ENCODE results near the gene CRISPLD2.
"Not testable (repeated sequence)": the region's sequence is repeated elsewhere in the genome, so short reads cannot be mapped to it uniquely, and the experiment has no call there.

The CRISPLD2 gene

DNA sequence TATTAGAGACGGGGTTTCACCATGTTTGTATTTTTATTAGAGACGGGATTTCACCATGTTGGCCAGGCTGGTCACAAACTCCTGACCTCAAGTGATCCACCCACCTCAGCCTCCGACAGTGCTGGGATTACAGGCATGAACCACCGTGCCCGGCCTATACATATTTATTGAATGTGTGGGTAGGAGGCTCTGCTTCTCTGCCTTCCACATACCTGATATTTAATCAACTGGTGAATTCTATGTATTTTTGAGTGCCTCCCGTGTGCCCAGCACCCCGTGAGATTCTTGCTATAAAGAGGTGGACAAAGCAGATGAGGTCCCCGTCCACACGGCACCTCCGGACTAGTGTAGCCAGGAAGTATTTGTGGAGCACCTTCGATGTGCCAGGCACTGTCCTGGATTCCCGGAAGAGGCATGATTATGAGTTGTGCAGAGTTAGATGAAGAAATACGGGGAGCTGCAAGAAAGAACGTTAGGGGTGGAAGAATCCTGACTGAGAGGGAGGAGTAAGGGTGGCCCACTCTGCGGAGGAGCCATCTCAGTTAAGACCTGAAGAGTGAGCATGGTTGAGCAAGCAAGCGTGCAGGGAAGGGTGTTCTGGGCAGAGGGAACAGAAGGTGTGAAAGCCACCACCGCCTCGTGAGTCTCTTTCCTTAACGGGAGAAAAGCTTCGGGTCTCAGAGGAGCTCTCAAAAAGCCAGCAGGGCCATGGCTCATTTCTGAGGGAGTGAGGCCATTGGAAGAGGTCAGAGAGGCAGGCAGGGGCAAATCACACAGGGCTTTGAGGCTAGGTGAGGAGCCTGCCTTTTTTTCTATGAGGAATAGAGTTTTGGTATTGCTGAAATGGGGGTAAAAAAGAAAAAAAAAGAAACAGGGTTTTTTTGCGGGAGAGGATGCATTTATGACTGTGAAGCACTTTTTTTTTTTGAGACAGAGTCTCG, 21.2 kb downstream of the CRISPLD2 start:
- DNase-seq (ENCODE audit: low read depth) = no peak

DNA sequence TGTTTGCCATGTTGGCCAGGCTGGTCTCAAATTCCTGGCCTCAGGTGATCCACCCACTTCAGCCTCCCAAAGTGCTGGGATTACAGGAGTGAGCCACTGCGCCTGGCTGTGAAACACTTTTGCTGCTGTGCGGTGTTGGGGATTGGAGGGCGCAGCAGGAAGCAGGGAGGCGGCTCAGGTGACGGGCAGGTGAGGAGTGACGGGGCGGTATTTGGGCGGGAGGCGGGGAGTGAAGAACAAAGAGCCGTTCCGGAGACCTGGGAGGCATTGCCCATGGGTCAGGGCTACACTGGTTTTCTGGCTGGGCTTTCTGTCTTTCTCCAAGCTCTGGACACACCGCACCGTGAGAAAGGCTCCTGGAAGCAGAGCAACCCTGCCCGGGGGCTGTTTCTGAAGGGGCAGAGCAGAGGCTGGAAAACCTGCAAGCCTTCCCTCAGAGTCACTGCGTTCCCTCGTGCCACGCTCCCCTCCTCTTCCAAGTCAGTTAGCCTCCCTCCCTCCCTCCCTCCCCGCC, 22.1 kb downstream of the CRISPLD2 start:
- DNase-seq (ENCODE audit: low read depth) = no peak

DNA sequence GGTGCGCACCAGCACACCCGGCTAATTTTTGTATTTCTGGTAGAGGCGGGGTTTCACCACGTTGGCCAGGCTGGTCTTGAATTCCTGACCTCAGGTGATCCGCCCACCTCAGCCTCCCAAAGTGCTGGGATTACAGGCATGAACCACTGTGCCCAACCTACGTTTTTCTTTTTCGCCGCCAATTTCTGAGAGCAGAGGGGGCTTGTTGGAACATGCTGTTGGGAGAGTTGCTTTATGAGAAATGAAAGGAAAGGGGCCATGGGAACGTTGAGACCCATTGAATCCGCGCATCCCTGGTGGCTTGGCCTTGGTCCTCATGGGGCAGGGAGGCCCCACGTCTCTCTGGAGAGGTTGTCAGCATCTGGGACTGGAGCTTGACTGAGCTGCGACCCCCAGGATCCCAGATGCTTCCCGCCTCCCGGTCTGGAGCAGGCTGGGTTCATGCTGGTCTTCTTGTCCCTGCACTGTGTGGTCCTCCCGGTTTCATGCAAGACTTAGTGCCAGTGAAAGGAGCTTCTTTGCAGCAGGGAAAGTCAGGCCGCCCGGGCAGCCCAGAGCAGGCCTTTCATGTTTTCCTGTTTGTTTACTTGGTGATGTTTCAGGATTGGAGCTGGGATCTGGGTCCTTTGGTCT, 22.8 kb downstream of the CRISPLD2 start:
- DNase-seq (ENCODE audit: low read depth) = no peak

DNA sequence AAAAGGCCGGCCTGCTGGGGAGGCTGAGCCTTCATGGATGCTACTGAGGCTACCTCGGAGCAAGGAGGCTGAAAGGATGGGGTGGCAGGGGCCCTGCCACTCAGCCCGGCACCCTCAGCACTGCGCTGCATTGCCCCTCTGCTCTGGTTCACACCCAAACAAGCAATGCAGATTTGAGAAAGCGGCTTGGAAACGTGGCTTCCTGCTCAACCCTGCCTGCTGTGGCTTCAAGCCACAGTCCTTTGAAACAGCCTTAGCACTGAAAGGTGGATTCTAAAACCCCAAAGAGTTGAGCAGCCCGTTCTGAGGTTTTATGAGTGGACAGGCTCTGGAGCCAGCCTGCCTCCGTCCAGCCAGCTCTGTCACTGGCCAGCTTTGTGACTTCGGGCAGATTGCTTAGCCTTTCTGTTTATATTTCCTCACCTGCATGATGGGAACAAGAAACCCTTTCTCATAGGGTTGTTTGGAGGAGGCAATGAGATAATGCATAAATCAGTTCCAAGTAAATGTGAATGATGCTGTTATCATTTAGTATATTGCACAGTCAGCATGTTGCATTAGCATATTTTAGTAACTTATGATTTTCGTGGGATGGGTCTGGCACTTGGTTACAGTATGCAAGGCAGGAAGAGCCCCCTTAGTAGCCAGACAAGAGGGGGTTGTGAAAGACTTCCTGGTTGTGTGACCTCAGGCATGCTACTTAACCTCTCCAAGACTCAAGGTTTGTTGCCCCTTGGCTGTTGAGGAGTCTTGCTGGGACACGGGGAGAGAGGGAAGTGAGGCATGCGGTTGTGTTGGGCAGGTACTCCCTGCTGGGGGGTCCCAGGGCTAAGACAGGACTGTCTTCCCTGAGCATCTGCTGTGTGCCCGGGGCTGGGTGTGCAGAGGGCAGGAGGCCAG, 23.6 kb downstream of the CRISPLD2 start:
- DNase-seq (ENCODE audit: low read depth) = no peak

GRCh38 chr16:84844049-84844350, 24.2 kb downstream of the CRISPLD2 start:
- DNase-seq (ENCODE audit: low read depth) = no peak

DNA sequence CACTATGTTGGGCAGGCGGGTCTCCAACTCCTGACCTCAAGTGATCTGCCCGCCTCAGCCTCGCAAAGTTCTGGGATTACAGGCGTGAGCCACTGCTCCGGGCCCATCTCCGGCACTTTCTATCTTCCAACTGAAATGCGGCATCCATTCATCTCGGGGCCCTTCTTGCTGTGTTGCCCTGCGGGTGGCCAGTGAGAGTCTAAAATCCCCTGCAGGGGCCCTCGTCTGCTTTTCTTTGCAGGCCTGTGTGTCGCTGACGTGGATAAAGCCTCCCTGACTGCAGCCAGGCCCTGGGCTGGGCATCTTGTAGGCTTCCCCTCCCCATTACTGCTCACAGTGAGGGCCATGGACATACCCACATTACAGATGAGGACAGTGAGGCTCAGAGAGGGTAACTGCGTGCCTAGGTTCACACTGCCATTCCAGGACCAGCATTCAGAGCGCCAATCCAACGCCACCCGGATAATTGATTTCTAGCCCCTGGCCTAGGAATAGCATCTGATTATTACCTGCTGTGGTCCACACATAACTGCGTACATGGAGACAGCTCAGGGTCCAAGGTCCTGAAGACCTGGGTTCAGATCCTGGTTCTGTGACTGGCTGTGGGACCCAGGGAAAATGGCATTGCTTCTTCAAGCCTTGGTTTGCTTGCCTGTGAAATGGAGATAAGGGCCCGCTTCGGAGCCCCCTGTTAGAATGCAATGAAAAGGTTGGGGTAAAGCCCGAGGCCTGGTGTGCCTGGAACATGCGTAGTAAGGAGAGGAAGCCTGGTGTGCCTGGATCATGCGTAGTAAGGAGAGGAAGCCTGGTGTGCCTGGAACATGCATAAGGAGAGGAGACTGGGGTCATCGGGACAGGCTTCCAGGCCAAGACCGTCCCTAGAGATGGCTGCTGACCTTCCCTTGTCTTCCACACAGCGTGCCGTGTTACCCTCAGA, 25.0 kb downstream of the CRISPLD2 start:
- no peak for DNase-seq (ENCODE audit: low read depth)

GRCh38 chr16:84845496-84846002, 25.8 kb downstream of the CRISPLD2 start:
- DNase-seq (ENCODE audit: low read depth) = no peak

GRCh38 chr16:84847564-84848355, 28.0 kb downstream of the CRISPLD2 start:
- DNase-seq (ENCODE audit: low read depth) = no peak

- DNase-seq (ENCODE audit: low read depth) = no peak
Measured at GRCh38 chr16:84848986-84849634, 29.3 kb downstream of the CRISPLD2 start.

GRCh38 chr16:84849751-84850150, 30.0 kb downstream of the CRISPLD2 start:
- DNase-seq (ENCODE audit: low read depth) = no peak

DNA sequence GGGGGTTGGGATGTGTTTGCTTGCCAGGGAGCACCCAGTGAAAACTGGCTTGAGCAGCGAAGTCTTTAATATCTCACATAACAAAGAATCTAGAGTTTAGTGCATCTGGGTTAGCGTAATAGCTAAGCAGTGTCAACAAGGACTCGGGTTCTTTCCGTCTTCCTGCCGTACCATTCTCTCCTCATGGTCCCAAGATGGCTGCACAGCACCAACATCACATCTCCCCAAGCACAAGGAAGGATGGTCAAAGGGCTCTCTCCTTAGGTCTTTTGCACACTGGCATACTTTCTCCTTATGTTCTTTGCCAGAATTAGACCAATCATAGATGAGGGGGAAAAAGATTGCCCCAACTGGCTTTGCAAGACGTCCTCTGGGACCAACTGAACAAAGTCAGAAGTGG, 30.9 kb downstream of the CRISPLD2 start:
- DNase-seq (ENCODE audit: low read depth) = no peak

GRCh38 chr16:84851192-84852127, 31.7 kb downstream of the CRISPLD2 start:
- DNase-seq (ENCODE audit: low read depth) = peak; percentile 100

DNA sequence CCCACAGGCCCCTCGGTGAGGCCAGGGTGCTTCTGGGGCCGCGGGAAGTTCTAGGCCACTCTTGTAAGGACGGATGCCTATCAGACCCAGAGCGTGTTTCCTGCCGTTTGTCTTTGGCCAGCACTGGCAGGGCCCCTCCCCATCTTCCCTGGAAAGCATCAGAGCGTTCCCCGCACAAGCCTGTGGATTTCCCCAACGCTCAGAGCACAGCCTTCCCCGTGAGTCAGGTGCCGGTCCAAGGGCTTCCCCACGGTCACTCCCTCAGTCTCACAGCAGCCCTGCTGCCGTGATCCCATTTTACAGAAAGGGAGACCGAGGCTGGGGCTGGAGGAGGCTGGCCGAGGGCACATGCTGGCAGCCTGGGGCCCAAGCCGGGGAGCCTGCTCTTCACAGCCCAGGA, 33.7 kb downstream of the CRISPLD2 start:
- no peak for DNase-seq (ENCODE audit: low read depth)

DNA sequence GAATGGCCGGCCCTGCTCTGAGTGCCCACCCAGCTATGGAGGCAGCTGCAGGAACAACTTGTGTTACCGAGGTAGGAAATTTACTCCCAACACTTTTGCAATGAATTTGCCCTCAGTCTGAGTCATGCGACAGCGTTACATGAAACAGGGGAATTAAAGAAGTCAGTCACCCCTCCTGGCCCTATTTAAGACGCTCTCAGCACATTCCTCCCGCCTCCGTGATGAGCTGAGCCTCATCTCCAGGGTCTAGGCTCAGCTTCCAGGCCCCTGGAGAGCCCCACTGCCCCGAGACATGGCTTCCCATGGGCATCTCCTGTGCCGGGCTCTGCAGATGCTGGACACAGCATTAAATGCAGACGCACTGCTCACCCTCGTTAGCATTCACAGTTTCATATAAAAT, 35.0 kb downstream of the CRISPLD2 start:
- DNase-seq (ENCODE audit: low read depth) = peak; percentile 42

DNA sequence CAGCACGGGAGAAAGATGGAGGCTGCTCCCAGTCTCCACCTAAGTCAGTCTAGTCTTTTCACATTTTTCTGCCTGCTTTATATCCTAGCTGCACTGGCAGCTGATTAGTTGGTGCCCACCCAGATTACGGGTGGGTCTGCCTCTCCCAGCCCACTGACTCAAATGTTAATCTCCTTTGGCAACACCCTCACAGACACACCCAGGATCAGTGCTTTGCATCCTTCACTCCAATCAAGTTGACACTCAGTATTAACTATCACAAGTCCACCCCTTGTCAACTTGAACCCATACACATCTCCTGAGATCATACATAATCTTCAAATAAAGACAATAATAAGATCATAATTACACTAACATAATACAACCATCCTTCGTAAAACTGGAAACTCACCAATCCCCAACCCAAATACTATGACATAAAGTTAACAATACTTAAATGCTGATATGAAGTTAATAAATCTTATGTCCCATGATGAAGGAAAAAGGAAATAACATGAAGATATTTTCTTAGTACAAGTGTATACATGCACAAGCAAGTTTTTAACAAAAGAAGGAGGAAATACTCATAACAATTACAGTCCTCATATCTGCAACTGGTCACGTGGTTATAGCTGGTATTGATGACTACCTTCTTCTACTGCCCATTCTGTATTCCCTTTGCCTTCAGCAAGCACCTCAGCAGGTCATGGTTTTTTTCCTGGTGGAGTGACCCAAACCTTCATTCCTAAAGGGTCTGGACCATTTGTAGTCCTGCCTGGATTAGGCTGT, 35.8 kb downstream of the CRISPLD2 start:
- DNase-seq (ENCODE audit: low read depth) = not testable (repeated sequence)

DNA sequence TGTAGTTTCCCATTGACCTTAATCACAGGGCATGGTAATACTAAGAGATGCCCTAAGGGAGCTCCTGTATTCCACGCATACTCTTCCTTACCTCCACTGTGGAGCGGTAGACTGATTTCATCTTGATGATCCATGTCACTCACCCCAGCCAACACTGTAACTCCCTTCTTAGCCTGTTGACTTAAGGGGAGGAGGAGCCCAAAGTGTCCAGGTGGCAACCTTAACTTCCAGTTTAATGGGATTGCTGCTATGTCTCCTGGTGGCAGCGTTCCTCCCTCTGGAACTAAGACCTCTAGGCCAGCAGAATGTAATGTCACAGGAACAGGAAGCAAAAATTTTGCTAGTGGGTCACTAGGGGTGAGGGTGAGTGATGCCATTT, 36.4 kb downstream of the CRISPLD2 start:
- not testable (repeated sequence) for DNase-seq (ENCODE audit: low read depth)

- DNase-seq (ENCODE audit: low read depth) = not testable (repeated sequence)
Measured at GRCh38 chr16:84856811-84857210, 37.0 kb downstream of the CRISPLD2 start.

GRCh38 chr16:84859681-84860080, 39.9 kb downstream of the CRISPLD2 start:
- no peak for DNase-seq (ENCODE audit: low read depth)
